Thyroid gland (tissue), 4 donors: Measurements from ENCODE around the gene GFOD1. TPM values are rescaled to one million over a fixed set of nuclear protein-coding genes. Genes with fewer than 3 reads are reported as not detected.

Source experiments
- DNase-seq, 2 donors: peaks; one replicate each; pipeline ENCODE4 v3.0.0-alpha.2; 2019
- H3K27ac ChIP-seq, 3 donors: fragments of 200-600 bp; sonication (generic); 1 replicate in 2 of 3; 2 replicates in 1 of 3; pipeline ENCODE4 v1.5.1; 2016 to 2019; ENCODE audit warnings: mild to moderate bottlenecking in 1 of 3, moderate library complexity in 1 of 3
- H3K27me3 ChIP-seq: fragments of 200-600 bp; sonication (generic); one replicate; pipeline ENCODE4 v1.5.1; 2019
- H3K36me3 ChIP-seq, 2 donors: fragments of 200-600 bp; sonication (generic); one replicate each; pipeline ENCODE4 v1.5.1; 2016 to 2019
- H3K4me1 ChIP-seq, 2 donors: fragments of 200-600 bp; sonication (generic); one replicate each; pipeline ENCODE4 v1.5.1; 2017 to 2019
- H3K4me3 ChIP-seq, 3 donors: fragments of 200-600 bp; sonication (generic); replicated peaks in 1 of 3; 1 replicate in 2 of 3; 2 replicates in 1 of 3; pipeline ENCODE4 v1.5.1; 2016; ENCODE audit warnings: mild to moderate bottlenecking in 1 of 3
- H3K9me3 ChIP-seq: fragments of 200-600 bp; sonication (generic); one replicate; pipeline ENCODE4 v1.5.1; 2017
- POLR2A ChIP-seq, 2 donors: fragments of 450-650 bp; IDR thresholded peaks; one replicate each; pipeline ENCODE4 v1.6.1; 2017; ENCODE audit warnings: antibody characterized with exemption in 2 of 2, mild to moderate bottlenecking in 2 of 2, moderate library complexity in 1 of 2
- WGBS, 2 donors: methylation state at CpG; one replicate each; pipeline ENCODE4 v1.1.5; 2017; 5-methylcytosine and 5-hydroxymethylcytosine counted together
- intact Hi-C: fragments of 100-400 bp; cut with DNase I; formaldehyde crosslinking; loops from one replicate; pipeline ENCODE4 v1.15.1; 2023
- total RNA-seq, 4 donors: library from RNA; depleted of rRNA; stranded (reverse); fragments of >200 nt; gene quantifications; one replicate each; pipeline ENCODE4 v1.2.3, GENCODE V29; 2016
- TF ChIP-seq, protein P1 (sequence below), 6 experiments: fragments of 200-600 bp in 3 of 6; fragments of 450-650 bp in 3 of 6; sonication (generic) in 3 of 6; IDR thresholded peaks; one replicate each; pipeline ENCODE4 v1.5.1; 2016 to 2019; ENCODE audit warnings: antibody characterized with exemption in 6 of 6, mild to moderate bottlenecking in 2 of 6, inconsistent platforms in 1 of 6, moderate library complexity in 1 of 6

GFOD1 gene
- total RNA-seq, 4 donors from 2014 or later = 4.2 to 18.4 (median 8.5) TPM

- no peak overlapping the region for H3K4me3 ChIP-seq
- intact Hi-C loops = no loop called here
- peaks cover 27 to 34% of the 10 kb centered on the region in 2 donors for H3K4me1 ChIP-seq
- no peak for DNase-seq
- peak overlapping the region in 2 of 3 donors; percentile 2 to 50 for H3K27ac ChIP-seq
- H3K27me3 ChIP-seq = no peaks in the 10 kb centered on the region
- no peak for TF ChIP-seq POLR2A (IDR thresholded peaks at IDR 0.05)
- TF ChIP-seq, protein P1, sequence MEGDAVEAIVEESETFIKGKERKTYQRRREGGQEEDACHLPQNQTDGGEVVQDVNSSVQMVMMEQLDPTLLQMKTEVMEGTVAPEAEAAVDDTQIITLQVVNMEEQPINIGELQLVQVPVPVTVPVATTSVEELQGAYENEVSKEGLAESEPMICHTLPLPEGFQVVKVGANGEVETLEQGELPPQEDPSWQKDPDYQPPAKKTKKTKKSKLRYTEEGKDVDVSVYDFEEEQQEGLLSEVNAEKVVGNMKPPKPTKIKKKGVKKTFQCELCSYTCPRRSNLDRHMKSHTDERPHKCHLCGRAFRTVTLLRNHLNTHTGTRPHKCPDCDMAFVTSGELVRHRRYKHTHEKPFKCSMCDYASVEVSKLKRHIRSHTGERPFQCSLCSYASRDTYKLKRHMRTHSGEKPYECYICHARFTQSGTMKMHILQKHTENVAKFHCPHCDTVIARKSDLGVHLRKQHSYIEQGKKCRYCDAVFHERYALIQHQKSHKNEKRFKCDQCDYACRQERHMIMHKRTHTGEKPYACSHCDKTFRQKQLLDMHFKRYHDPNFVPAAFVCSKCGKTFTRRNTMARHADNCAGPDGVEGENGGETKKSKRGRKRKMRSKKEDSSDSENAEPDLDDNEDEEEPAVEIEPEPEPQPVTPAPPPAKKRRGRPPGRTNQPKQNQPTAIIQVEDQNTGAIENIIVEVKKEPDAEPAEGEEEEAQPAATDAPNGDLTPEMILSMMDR (IDR thresholded peaks at IDR 0.05) = no peak
- H3K9me3 ChIP-seq = no peaks in the 10 kb centered on the region
- no peaks in the 10 kb centered on the region for H3K36me3 ChIP-seq
- WGBS, 2 donors = 31 to 50% methylated on average over 5 of the region's 5 CpGs
Measured at GRCh38 chr6:13404228-13404891, 83.0 kb downstream of the GFOD1 start.

GRCh38 chr6:13402711-13403110 is 84.7 kb downstream of the GFOD1 start:
- H3K36me3 ChIP-seq = no peaks in the 10 kb centered on the region
- no peak for TF ChIP-seq POLR2A (IDR thresholded peaks at IDR 0.05)
- H3K27ac ChIP-seq = no peak overlapping the region
- DNase-seq = no peak
- intact Hi-C loops = no loop called here
- peaks cover 20 to 25% of the 10 kb centered on the region in 2 donors for H3K4me1 ChIP-seq
- H3K27me3 ChIP-seq = no peaks in the 10 kb centered on the region
- H3K9me3 ChIP-seq = no peaks in the 10 kb centered on the region
- H3K4me3 ChIP-seq = no peak overlapping the region
- WGBS, 2 donors = 94% methylated on average over 3 of the region's 3 CpGs

DNA sequence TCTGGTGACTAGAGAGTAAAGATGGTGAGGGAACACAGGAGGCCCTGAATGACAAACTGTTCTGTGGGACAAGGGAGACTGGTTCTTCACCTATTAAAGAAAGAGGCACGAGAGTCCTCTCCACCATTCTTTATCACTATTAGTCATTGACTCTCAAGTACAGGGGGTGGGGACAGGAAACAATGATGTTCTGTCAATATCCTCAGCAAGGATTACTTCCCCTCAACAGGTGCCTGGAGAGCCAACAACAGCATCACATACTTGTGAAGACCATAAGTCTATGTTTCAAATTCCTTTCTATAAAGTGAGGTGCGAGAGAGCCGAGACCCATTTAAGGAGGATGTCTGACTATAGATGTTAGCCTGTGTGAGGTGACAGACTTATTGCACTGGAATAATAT is 86.6 kb downstream of the GFOD1 start:
- H3K4me3 ChIP-seq = no peak overlapping the region
- no peaks in the 10 kb centered on the region for H3K36me3 ChIP-seq
- peaks cover 12 to 22% of the 10 kb centered on the region in 2 donors for H3K4me1 ChIP-seq
- no peak for DNase-seq
- intact Hi-C loops = no loop called here
- TF ChIP-seq, protein P1 (IDR thresholded peaks at IDR 0.05) = no peak
- no peak for TF ChIP-seq POLR2A (IDR thresholded peaks at IDR 0.05)
- 89 to 90% methylated on average over 3 of the region's 3 CpGs for WGBS, 2 donors
- H3K9me3 ChIP-seq = no peaks in the 10 kb centered on the region
- no peak overlapping the region for H3K27ac ChIP-seq
- H3K27me3 ChIP-seq = no peaks in the 10 kb centered on the region

GRCh38 chr6:13398421-13398994 is 88.9 kb downstream of the GFOD1 start:
- Histone ChIP-seq H3K27ac (no peak overlapping the region), H3K4me1 (peaks cover 9 to 19% of the 10 kb centered on the region in 2 donors), H3K27me3 (no peaks in the 10 kb centered on the region), H3K36me3 (no peaks in the 10 kb centered on the region), H3K4me3 (no peak overlapping the region), H3K9me3 (no peaks in the 10 kb centered on the region)
- intact Hi-C loops = no loop called here
- 66 to 70% methylated on average over 9 of the region's 9 CpGs for WGBS, 2 donors
- no peak for DNase-seq
- TF ChIP-seq POLR2A (IDR thresholded peaks at IDR 0.05) = no peak
- TF ChIP-seq, protein P1 (IDR thresholded peaks at IDR 0.05) = no peak

DNA sequence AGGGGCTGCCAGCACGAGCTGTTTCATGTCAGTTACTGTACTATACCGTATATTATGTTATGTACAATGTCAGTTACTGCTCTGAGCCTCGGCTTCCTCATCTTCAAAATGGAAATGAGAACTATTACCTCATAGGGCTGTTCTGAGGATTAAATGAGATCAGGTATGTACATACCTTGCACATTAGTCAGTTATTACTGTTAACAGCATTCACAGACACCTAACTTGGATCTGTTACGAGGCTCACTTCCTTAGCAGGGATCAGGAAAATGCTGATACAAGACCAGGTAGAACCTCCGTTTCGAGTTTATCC is 89.4 kb downstream of the GFOD1 start:
- intact Hi-C loops = no loop called here
- no peaks in the 10 kb centered on the region for H3K9me3 ChIP-seq
- peaks cover 9 to 19% of the 10 kb centered on the region in 2 donors for H3K4me1 ChIP-seq
- DNase-seq = no peak
- H3K27me3 ChIP-seq = no peaks in the 10 kb centered on the region
- no peak overlapping the region for H3K4me3 ChIP-seq
- no peaks in the 10 kb centered on the region for H3K36me3 ChIP-seq
- no peak for TF ChIP-seq POLR2A (IDR thresholded peaks at IDR 0.05)
- TF ChIP-seq, protein P1 (IDR thresholded peaks at IDR 0.05) = no peak
- 76 to 85% methylated on average over 6 of the region's 6 CpGs for WGBS, 2 donors
- H3K27ac ChIP-seq = no peak overlapping the region
